CD4-positive, alpha-beta T cell treated with Interleukin-4 for 1 hour (primary cell): ENCODE data around the gene TIAM1.

Experiments used
- DNase-seq, 2 donors: peaks; one replicate each; pipeline ENCODE4 v3.0.0-alpha.2; 2020 to 2022

TIAM1 gene

DNA sequence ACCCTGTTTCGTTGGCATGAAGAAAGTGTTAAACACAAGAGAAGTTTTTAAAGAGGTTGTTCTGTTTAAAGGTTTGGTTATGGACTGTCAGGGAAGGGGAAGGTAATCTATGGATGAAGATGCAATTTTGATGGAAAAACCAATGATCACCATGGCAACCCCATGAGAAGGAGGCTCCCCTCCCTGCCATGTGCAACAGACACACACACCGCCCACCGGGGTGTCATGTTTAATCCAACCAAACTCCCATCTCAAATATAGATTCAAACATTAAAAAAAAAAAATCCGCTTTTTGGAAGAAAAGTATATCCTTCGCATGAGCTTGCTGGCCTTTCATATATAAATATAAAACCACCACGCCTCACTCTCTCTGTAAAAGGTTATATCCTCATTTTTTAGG lies 224.9 kb downstream of the TIAM1 start:
- DNase-seq: no peak

DNA sequence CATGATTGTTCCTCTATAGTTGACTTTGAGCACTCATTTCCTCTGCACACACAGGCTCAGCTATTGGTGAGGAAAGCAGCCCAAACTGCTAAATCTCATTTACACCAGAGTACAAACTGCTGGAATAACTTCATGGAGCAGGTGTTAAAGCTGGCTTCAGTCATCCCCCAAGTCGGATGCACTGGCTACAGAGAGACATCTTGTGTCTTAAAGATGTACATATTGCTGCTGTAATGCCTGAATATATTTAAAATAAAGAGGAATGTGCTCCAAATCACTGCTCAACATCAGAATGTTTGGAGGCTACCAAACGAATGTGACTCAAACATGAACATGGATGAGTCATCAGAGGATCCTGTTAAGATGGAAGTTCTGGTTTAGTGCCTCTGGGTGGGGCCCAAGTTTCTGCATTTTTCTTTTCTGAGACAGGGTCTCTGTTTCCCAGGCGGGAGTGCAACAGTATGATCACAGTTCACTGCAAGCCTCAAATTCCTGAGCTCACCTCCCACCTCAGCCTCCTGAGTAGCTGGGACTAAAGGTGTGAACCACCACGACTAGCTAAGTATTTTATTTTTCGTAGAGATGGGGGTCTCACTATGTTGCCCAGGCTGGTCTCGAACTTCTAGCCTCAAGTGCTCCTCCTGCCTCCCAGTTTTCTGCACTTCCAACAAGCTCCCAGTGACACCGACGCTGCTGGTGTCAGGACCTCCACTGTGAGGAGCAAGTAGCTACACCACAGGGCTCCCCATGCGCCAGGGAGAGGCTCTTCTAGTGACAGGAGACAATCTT lies 226.7 kb downstream of the TIAM1 start:
- no peak for DNase-seq

DNA sequence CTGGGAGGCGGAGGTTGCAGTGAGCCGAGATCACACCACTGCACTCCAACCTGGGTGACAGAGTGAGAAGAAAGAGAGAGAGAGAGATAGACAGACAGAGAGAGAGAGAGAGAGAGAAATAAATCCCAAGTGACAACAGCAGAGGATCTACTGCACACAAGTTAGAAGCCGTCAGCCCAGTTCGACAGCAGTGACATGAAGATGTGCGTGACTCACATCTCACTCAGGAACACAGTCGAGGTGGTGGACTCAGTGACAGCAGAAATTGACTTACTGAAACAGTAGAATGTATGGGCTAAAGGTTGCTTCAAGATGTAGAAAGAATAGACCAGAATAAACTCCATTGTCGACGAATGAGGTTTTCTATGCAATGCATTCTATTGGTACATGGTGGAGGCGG lies 228.8 kb downstream of the TIAM1 start:
- DNase-seq: no peak

DNA sequence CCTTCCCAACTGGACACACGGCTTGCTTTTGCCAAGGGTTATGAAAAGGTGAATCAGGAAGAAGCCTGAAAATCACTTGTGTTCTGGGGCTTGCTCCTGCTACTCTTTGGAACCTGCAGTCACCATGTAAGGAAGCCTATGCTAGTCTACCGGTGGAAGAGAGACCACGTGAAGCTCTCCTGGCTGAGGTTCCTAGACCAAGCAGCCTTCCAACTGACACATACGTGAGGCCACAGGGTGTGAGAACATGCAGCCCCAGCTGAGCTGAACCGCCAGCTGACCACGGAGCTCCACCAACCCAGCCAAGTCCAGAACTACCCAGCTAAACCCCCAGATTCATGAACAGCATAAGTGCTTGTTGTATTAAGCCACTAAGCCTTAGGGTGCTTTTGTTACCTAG lies 233.0 kb downstream of the TIAM1 start:
- no peak for DNase-seq

DNA sequence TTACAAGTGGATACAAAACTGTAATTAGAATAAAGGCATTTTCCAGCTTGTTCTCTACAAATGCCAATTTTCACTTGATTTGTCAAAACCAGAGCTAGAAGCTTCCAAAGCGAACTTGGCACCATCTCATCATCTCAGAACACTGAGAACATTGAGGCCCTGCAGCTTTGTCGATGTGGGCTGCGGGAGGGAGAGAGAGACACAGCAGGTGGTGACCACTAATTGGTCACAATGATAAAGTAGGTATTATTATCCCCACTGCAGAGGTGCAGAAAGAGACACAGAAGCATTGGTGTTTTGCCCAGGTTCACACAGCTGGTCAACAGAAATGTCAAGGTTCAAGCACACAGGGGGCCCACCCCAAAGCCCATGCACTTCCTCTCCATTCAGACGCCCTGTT lies 233.6 kb downstream of the TIAM1 start:
- DNase-seq: no peak

DNA sequence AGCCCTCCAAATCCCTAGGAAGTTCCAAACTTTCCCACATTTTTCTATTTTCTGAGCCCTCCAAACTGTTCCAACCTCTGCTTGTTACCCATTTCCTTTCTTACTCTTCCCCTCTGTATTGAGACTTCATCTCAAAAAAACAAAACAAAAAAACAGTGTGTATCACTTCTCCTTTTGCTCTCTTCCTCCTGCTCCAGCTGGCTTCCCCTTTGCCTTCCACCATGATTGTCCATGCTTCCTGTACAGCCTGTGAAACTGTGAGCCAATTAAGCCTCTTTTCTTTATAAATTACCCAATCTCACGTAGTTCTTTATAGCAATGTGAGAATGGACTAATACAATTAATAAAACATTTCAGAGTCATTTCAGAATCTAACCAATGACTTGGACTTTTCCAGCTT lies 236.2 kb downstream of the TIAM1 start:
- DNase-seq: peak in 1 of 2 donors; percentile 34

DNA sequence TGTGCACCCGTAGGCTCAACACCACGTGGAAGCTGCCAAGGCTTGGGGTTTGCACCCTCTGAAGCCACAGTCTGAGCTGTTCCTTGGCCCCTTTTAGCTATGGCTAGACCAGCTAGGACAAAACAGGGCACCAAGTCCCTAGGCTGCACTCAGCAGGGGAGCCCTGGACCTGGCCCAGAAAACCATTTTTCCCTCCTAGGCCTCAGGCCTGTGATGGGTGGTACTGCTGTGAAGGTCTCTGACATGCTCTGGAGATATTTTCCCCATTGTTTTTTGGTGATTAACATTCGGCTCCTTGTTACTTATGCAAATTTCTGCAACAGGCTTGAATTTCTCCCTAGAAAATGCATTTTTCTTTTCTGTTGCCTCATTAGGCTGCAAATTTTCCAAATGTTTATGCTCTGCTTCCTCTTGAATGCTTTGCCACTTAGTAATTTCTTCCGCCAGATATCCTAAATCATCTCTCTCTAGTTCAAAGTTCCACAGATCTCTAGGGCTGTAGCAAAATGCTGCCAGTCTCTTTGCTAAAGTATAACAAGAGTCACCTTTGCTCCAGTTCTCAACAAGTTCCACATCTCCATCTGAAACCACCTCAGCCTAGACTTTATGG lies 236.8 kb downstream of the TIAM1 start:
- no peak for DNase-seq

DNA sequence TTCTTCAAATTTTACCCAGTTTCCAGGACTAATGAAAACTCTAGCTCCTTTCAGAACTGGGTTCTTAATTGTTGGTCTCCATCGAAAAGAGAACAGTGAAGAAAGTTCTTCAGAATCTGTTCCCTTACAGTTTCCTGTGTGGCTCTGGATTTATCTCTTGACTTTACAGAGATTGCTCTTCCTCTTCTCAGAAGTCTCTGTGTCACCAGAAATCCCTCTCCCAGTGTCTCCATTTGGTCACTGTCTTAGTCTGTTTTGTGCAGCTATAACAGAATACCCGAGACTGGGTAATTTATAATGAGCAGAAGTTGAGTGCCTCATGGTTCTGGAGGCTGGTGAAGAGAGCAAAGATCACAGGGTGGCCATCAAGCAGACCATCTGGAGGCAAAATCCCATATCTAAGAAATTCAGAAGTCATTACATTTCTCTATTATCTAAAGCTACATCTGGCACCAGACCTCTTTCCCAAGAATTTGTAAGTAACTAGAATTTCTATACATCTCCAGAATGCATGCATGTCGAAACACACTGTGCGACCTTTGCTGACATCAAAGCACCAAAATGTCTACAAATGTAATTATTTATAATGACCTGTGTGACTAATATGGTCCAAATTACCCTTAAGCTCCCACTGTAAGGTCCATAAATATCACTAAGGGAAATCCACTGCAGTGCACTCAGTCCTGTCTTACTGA lies 240.3 kb downstream of the TIAM1 start:
- DNase-seq: no peak

DNA sequence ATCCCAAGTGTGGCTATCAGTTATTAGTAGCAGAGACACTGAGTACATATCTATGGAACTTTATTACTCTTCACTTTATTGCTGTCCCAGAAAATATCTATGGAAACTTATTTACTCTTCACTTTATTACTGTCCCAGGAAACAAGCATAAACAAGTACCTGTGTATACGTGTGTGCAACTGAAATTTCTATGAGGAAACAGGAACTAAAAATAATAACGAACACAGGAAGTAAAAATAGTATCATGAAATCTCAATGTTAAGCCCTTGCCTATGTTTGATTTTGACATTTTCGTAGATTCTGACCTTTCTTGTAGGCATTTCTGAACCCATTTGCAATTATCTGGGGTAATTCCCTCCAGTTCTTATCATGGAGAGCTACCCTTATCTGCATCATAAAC lies 240.9 kb downstream of the TIAM1 start:
- no peak for DNase-seq

DNA sequence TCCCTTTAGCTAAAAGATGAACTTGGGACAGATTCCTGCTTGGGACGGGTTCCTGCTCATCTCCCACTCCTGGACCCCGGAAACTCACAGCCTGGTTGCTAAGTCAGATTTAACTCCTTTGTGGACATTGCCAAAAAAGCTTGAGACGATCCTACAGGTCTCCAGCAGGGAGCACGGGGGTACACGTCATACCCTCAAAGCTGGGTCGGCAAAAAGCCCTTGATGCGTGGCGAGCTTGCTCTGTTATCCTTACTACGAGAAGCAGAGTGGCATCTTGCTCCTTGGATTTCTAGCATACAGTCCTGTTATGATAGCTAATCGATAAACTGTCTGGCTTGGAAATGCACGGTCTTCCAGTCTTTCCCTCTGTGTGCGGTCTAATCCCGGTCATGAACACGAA lies 244.9 kb downstream of the TIAM1 start:
- no peak for DNase-seq

DNA sequence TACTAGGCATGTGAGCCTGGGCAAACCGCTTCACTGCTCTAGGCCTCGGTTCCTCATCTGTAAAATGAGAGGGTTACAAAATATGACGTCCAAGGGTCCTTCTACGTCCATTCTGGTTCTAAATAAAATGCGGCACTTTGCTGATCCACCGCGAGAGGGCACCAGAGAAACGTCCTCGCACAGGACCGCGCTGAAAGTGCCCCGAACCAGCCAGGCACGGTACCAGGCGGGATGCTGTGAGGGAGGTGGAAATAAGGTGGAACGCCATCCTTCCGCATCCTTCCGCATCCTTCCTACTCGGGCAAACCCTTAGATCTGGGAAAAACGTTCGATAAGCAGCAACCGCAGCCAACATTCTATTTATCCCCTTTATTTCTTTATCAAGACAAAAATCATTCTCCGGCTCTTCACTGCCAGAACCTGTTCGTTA lies 245.5 kb downstream of the TIAM1 start:
- peak; percentile 73 to 75 for DNase-seq

DNA sequence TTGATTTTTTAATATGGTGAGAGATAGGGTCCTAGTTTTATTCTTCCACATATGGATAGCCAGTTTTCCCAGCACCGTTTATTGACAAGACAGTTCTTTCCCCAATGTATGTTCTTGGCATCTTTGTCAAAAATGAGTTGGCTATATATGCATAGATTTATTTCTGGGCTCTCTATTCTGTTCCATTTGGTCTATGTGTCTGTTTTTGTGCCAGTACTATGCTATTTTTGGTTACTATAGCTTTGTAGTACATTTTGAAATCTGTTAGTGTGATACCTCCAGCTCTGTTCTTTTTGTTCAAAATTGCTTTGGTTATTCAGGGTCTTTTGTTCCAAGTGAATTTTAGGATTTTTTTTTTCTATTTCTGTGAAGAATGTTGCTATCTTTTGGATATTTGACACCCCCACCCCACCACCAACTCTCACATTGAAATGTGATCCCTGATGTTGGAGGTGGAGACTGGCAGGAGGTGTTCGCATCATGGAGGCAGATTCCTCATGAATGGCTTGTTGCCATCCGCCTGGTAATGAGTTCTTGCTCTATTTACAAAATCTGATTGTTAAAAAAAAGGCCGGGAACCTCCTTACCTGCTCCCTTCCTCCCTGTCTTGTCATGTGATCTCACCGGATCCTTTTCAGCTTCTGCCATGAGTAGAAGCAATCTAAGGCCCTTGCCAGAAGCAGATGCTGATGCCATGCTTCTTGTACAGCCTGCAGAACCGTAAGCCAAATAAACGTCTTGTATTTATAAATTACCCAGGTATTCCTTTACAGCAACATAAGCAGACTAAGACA lies 251.0 kb downstream of the TIAM1 start:
- no peak for DNase-seq

DNA sequence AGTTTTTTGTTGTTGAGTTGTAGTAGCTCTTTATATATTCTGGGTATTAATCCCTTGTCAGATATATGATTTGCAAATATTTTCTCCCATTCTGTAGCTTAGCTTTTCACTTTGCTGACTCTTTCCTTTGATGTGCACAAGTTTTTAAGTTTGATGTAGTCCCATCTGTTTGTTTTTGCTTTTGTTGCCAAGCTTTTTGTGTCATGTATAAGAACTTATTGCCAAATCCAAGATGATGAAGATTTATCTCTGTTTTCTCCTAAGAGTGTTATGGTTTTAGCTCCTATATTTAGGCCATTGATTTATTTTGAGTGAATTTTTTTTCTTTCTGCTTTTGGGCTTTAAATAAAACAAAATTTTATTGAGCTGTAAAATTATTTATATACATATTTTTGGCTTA lies 253.7 kb downstream of the TIAM1 start:
- no peak for DNase-seq

DNA sequence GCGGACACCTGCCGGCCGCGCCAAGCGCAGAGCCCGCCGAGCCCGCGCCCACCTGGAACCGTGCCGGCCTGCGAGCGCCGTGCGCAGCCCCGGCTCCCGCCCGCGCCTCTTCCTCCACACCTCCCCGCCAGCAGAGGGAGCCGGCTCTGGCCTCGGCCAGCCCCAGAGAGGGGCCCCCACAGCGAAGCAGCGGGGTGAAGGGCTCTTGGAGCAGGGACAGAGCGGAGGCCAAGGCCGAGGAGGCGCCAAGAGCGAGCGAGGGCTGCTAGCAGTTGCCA lies 255.6 kb downstream of the TIAM1 start:
- DNase-seq: no peak

DNA sequence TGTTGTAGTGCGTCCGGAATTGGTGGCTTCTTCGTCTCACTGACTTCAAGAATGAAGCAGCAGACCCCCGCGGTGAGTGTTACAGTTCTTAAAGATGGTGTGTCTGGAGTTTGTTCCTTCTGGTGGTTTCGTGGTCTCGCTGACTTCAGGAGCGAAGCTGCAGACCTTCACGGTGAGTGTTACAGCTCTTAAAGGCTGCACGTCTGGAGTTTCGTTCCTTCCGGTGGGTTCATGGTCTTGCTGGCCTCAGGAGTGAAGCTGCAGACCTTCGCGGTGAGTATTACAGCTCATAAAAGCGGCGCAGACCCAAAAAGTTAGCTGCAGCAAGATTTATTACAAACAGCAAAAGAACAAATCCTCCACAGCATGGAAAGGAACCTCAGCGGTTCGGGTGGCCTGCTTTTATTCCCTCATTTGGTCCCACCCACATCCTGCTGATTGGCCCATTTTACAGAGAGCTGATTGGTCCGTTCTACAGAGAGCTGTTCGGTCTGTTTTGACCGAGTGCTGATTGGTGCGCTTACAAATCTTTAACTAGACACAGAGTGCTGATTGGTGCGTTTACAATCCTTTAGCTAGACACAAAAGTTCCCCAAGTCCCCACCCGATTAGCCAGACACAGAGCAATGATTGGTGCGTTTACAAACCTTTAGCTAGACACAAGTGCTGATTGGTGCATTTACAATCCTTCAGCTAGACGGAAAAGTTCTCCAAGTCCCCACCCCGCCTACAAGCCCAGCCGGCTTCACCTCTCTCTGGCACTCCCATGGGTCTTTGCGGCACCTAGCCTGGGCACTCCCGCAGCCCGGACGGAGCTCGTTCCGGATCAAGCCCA lies 256.2 kb downstream of the TIAM1 start:
- DNase-seq: no peak

DNA sequence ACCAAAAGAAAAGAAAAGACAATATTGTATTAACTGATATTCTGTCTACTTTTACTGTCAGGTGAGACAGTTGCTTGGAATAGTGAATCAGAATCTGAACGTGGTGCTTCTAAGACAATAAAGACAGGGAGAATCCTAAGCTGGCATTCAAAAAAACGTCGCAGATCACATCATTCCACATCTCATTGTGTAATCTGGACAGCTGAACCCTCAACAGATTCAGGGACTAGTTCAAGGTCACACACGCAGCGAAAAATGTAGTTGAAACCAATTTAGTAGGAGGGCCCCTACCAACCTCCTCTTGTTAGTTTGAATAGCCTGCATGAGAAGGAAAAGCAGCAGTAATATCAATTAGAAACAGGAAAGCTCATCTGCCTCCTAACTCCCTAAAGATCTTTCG lies 259.4 kb downstream of the TIAM1 start:
- no peak for DNase-seq

DNA sequence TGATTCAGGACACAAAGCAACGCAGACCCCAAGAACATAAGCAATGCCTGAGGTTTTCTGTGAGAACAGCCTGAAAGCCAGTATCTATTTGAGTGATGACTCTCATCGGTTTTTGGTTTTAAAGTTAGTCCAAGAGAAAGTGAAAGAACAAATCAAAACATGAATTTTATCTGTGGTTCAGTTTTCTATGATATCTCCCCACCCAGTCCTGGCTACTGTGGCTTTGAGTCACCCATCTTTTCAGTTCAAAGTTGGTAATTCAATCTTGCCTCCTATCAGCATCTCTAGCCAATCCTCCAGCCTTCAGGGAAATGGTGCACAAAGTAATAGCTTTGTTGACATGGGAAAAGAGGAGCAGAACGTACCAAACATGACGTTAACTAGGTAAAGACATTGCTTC lies 265.3 kb downstream of the TIAM1 start:
- DNase-seq: no peak

DNA sequence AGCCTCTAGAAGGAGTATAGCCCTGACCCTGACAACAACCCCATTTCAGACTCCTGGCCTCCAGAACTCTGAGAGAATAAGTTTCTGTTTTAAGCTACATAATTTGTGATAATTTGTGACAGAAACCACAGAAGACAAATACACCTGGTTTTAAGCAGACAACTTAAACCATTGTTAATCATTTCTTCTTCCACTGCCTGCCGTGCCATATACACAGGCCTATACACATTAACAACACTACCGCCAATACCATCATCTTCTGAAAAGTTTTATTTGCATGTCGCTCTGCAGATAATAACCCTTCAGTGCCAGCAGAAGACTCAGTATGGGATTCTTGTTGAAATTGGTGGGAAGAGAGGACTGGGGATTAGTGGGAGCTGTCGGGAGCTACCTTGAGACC lies 265.8 kb downstream of the TIAM1 start:
- no peak for DNase-seq

DNA sequence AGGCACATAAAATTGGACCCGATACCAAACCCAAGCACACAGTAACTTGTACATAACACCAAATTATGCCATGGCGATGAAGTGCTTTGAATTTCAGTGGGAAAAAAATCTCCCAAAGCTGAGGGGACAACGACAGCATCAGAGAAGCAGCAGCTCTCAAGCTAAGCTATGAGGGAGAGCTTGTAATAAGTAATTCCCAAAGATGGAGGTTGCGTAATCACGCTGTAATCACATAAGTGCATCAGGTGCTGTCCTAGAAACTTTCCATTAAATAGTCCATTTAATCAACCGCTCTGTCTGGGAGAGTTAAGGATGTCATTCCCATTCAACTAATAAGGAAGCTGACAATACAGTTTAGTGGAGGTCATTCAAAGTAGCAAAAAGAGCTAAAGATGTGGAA lies 268.2 kb downstream of the TIAM1 start:
- no peak for DNase-seq

DNA sequence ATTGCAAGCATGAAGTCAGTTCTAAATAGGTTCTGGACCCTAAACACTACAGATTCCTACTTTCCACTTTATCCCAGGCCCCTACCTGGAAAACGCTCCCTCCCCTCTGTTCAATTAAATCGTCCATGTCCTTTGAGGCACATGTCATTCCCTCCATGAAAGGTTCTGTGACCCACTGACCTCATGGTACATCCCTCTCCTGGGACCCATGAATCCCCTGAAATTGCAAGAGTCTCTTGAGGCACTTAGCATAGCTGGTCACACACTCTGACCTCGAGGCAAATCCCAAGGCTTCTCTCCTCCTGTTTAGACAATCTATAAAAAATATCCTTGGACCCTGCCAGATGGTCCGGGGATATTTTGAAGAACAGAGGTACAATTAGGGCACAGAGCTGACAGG lies 271.5 kb downstream of the TIAM1 start:
- no peak for DNase-seq
